Measurements from ENCODE around the gene ATG10.
"Not testable (repeated sequence)": the region's sequence is repeated elsewhere in the genome, so short reads cannot be mapped to it uniquely, and the experiment has no call there.

ATG10 gene

GRCh38 chr5:81983148-81983547 lies 11.3 kb downstream of the ATG10 start:
- not testable (repeated sequence) for DNase-seq

DNA sequence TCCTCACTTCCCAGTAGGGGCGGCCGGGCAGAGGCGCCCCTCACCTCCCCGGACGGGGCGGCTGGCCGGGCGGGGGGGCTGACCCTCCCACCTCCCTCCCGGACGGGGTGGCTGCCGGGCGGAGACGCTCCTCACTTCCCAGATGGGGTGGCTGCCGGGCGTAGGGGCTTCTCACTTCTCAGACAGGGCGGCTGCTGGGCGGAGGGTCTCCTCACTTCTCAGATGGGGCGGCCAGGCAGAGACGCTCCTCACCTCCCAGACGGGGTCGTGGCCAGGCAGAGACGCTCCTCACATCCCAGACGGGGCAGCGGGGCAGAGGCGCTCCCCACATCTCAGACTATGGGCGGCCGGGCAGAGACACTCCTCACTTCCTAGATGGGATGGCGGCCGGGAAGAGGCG lies 11.7 kb downstream of the ATG10 start:
- DNase-seq = not testable (repeated sequence)

- no peak for DNase-seq
These were observed 14.3 kb downstream of the ATG10 start for GRCh38 chr5:81986126-81986525.

DNA sequence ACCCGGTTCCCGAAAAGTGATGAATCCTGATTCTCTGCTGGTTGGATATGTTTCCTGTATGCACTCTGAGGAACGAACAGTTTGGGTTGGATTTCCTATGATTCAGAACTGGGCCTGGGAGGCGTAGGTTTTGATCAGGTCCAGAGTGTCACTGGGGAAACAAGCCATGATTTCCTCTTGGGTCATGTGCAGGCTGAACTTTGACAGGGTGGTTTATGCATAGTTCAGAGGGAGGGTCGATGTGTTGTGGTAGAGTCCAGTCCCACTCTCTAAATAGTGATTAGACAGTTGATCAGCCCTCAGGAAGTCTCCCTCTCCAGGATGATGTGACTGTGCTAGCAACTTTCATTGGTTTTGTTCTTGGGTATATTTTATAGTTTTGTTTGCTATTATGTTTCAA lies 17.4 kb downstream of the ATG10 start:
- no peak for DNase-seq

- DNase-seq = no peak
These were observed 22.9 kb downstream of the ATG10 start for GRCh38 chr5:81994679-81995078.

GRCh38 chr5:81995407-81995806 lies 23.6 kb downstream of the ATG10 start:
- DNase-seq = no peak

GRCh38 chr5:82004511-82004910 lies 32.7 kb downstream of the ATG10 start:
- no peak for DNase-seq

DNA sequence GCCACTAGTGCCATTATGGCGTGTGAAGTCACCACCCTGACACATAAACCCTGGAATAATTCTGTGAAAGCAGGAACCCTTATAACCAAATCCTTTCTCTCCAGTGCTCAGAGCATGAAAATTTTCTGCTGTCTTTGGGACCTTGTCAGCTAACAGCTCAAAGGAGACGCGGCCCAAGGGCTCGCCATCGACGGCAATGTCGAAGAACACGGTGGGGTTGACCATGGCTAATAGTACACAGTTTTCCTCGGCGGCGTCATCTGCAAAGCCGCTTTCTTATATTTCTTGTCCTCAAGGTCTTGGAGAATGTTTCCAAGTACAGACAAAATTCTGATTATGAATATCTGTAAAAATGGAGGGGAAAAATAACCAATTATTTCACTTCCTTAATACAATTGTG lies 38.0 kb downstream of the ATG10 start:
- not testable (repeated sequence) for DNase-seq

DNA sequence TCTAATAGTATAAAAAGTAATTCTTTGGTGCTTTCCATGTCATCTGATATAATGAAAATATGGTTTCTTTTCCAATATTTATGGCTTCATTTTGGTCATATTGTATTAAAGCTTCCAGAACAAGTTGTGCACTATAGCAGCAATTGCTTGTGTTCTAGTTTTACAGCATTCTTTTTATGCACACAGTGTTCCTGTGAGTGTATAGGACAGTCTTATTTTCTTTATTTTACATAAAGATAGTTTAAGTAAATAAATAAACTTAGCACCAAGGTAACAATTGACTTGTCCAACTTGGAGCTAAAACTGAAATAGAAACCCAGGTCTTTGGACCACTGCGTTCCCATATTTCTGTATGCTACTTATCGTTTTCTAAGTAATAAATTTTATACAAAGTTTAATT lies 38.9 kb downstream of the ATG10 start:
- DNase-seq = no peak

DNA sequence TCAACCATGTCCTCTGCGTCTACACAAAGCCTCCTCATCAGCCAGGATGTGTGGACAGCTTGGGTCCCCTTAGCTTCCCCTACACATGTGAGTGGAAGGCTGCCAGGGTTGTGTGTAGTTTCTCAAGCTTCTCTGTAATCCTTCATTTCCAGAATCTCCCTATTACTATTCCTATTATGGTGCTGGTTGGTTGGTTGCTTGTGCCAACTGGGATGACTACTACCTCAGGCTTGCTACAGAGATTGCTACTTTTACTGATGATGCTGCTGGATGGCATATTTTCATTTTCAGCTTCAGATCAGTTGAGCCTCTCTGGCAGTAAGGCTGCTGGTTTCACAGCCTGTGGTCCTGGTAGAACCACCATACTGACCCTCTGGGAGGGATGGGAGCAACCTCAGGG lies 39.9 kb downstream of the ATG10 start:
- no peak for DNase-seq

- DNase-seq = not testable (repeated sequence)
These were observed 42.8 kb downstream of the ATG10 start for GRCh38 chr5:82014644-82015043.

DNA sequence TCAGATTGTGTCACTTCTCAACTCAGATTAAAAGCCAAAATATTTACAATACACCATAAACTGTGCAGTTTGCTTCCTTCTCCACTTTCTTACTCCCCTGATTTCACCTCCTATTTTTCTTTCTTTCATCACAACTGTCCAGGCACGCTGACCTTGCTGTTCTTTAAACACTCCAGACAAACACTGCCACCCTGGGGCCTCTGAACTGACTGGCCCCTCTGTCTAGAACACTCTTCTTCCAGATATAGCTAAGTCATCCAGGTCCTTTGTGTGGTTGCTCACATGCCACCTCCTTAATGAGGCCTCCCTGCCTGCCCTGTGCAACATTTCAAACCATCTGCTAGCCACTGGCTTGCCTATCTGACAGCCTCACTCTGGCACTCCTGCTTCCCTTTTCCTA lies 46.6 kb downstream of the ATG10 start:
- no peak for DNase-seq

DNA sequence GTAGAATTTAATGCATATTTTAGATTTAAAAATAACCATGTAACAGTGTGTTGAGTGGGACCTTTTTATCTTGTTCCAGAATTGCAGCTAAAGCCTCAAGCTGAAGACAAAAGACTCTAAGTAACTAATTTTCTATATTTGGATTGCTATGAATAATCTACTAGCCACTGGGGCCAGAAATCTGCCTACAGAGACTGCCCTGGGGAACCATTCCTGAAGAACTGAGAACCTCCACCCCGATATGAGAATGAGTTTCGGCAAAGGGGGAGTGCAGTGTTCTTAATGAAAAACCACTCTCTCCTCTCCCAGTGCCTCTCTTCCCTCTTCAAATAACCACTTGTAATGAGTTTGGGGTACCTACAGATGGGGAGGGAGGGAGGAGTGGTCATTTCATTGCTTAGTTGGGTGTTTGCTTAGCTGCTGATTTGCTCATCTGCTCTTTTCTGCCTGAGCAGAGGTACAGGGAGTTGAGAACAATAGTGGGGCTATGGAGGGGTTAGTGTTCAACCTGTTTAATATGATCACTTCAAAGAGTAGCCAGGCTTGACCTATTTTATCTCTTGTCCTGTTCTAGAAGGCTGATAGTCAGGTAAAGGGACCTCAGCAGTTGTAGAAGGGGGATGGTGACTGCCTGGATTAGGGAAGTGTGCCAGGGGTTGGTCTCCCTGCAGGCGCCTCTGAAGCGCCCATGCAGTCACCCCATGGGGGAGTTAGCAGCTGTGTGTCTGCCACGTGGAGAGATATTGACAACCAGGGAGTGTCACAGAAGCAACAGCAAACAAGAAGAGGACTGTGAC lies 47.7 kb downstream of the ATG10 start:
- no peak for DNase-seq

DNA sequence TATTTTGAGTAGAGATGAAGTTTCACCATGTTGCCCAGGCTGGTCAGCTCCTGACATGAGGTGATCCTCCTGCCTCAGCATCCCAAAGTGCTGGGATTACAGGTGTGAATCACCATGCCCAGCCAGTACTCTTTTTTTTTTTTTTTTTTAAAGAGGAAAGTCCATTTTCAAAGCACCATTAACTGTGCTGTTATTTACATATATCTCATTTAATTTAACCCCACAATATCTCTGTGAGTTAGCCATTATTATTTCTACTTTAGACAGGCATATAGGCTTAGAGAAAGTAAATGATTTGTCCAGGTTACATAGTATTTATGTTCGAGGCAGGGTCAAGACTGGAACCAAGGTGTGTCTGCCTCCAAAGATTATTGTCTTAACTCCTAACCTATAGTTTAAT lies 50.7 kb downstream of the ATG10 start:
- DNase-seq = no peak

DNA sequence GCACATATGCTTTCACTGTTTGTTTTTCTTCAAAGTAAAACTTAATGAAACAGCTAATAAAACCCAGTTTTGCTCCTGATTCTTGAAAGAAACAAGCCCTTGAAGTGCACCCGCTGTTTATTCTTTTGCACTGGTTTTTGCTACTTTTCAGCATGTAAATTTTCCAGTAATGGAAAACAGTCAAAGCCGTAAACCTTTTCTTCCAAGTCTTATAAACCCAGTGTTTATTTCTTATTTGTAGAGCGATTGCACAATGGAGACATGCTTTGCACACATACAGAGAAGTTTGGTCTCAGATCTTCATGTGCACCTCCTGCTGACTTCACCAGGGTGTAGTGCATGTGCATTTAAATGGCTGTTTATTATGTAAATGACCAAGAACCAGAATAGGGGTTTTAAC lies 51.8 kb downstream of the ATG10 start:
- DNase-seq = no peak

DNA sequence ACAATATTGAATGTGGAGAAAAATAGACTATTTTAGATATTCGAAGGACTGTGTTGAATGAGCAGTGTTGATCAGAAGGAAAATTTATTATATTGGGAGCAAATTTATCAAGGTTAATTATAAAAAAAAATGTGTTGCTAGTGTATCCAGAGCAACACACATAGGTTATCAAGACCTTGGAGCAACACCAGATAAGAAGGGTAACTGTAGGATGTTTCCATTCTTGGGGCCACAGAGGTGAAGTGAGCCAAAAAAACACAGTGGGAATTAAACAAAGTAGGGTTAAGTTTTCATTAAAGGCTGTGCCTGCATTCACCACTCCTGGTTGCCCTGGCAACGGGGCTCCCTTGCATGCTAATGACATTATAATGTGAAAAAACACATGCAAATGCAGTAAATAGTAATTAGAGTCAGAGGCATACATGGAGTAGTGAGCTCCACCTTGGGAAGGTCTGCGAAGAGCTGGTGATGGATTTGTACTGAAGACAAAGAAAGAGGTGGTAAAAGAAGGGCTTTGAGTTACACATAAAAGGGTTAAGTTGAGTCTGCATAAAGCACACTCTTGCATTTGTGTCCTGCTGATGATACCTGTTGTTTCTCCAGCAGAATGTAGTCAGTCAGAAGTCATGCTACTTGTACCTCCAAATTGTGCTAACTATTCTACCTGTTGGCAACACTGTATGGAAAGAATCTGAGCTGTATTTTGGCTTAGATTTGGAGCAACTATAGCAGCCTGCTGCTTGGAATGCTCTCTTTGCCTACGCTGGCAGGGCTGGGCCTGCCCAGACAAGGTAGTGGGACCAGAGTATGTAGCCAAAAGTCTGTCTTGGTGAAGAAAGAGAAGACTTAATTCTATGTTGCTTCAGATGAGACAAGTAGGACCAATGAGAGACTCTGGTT lies 59.6 kb downstream of the ATG10 start:
- DNase-seq = no peak

DNA sequence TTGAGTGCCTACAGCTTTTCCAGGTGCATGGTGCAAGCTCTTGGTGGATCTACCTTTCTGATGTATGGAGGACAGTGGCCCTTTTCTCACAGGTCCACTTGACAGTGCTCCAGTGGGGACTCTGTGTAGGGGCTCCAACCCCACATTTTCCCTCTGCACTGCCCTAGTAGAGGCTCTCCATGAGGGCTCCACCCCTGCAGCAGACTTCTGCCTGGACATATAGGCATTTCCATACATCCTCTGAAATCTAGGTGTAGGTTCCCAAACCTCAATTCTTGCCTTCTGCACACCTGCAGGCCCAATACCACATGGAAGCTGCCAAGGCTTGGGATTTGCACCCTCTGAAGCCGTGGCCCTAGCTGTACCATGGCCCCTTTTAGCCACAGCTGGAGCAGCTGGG lies 71.1 kb downstream of the ATG10 start:
- not testable (repeated sequence) for DNase-seq

- no peak for DNase-seq
These were observed 72.2 kb downstream of the ATG10 start for GRCh38 chr5:82044010-82044409.

DNA sequence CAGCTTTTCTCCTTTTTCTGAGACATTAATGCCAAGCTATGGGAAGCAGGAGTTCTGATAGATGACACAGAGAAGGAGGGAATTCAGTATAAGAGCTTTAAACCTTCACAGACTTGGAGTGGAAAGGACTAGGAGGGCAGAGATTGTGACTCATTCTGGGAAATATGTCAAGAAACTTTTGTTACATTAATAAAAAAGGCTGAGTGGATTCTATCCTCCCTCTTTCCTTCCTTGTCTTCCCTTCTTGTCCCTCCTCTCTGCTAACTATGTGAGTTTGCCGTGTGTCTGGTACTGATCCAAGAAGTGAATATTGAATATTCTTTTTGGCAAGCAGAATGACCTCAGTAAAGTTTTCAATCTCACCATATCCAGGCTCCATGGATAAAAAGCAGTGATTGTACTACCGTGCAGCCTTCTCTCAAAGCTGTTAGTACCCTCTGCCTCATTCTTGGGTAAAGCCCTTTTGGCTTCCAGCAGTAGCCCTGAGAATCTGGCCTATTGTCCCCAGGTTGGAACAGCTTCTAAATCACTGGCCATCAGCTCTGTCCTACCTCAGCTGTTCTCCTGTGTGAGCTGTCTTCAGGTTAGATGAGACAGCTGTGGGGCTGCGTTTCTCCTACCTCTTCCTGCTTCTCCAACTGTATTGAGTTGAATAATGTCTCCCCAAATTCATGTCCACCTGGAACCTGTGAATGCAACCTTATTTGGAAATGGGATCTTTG lies 73.9 kb downstream of the ATG10 start:
- no peak for DNase-seq

DNA sequence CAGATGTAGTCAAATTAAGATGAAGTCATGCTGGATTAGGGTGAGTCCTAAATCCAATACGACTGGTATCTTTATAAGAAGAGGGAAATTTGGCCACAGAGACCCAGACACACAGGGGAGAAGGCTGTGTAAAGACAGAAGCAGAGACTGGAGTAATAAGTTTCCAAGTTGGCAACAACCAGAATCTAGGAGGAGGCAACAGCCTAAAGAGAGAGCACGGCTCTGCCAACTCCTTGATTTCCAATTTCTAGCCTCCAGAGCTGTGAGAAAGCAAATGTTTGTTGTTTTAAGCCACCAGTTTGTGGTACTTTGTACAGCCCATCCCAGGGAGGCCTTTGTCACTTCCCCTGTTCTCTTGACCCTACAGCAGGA lies 74.4 kb downstream of the ATG10 start:
- DNase-seq = no peak

- no peak for DNase-seq
These were observed 79.1 kb downstream of the ATG10 start for GRCh38 chr5:82050955-82051354.

GRCh38 chr5:82054004-82054710 lies 82.3 kb downstream of the ATG10 start:
- no peak for DNase-seq

DNA sequence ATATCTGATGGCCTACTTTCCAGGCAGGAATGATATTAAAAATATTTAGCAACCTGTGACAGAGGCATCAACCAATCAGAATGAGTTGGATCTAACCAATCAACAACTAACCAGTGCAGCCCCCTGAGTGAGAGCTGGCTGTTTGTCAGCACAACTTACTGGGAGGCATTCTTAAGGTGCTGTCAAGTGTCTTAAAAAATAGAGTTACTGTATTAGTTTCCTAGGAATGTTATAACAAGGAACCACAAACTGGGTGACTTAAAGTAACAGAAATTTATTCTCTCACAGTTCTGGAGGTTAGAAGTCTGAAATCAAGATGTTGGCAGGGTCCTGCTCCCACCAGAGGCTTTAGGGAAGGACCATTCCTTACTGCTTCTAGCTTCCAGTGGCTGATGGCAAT lies 85.2 kb downstream of the ATG10 start:
- DNase-seq = no peak

All from activated T-cell treated with anti-CD3 and anti-CD28 coated beads, Interleukin-2, amount 50 U/mL, for 48 hours (primary cell).